Ishikawa (cell line): Measurements from ENCODE around the gene IRF2BPL.

Source experiments
- CEBPB ChIP-seq: IDR thresholded peaks from 2 replicates; pipeline ENCODE4 v1.6.1; 2012
- CREB1 ChIP-seq: IDR thresholded peaks from 2 replicates; pipeline ENCODE4 v1.6.1; 2012; ENCODE audit warnings: low read depth
- EP300 ChIP-seq: IDR thresholded peaks from 2 replicates; pipeline ENCODE4 v1.6.1; 2012; ENCODE audit warnings: borderline replicate concordance
- MAX ChIP-seq: IDR thresholded peaks from 2 replicates; pipeline ENCODE4 v1.6.1; 2012
- NFIC ChIP-seq: IDR thresholded peaks from 2 replicates; pipeline ENCODE4 v1.6.1; 2012
- RAD21 ChIP-seq: IDR thresholded peaks from 2 replicates; pipeline ENCODE4 v1.6.1; 2012; ENCODE audit warnings: low read depth
- TEAD4 ChIP-seq: IDR thresholded peaks from 2 replicates; pipeline ENCODE4 v1.6.1; 2012
- USF1 ChIP-seq: IDR thresholded peaks from 2 replicates; pipeline ENCODE4 v1.6.1; 2012
- YY1 ChIP-seq: IDR thresholded peaks from 2 replicates; pipeline ENCODE4 v1.6.1; 2012; ENCODE audit warnings: low read depth

DNA sequence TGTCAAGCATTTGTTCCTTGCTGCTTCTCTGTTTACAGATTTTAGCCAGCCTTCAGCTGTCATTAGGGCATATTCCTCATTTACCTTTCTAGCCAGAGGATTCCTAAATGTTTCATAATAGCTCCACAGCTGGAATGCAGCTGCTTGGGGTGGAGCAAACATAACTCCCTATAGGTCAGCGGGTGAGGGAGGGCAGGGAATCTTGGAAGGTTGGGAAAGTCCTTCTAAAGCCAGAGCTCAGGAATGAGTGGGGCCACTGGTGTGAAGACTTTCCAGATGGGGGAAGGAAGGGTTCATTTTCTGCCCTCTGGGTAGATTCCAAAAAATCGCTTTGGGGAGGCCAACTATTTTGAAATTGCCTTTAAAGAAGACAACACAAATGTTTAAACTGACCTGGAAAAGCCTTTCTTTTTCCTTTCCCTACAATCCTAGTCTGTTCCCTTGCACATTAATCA lies 16.3 kb upstream of the IRF2BPL start:
- TF ChIP-seq YY1: no peak
- no peak for TF ChIP-seq MAX
- no peak for TF ChIP-seq RAD21
- peak; percentile 90 for TF ChIP-seq CEBPB
- TF ChIP-seq TEAD4: peak; percentile 84
- 0 out of 2 replicates have a peak, but pooled peaks have one; percentile 26 for TF ChIP-seq NFIC
- TF ChIP-seq EP300: no peak
- no peak for TF ChIP-seq CREB1
- TF ChIP-seq USF1: no peak
